ENCODE data around the gene PRSS57.

GRCh38 chr19:703651-704446, 8.6 kb upstream of the PRSS57 start:
- TF ChIP-seq CTCF (conservative IDR thresholded peaks at IDR 0.05 in 1 of 2, IDR thresholded peaks at IDR 0.05 in 1 of 2; ENCODE audit: low read depth in 1 of 2, low read length in 2 of 2) (no peak), EZH2 (IDR thresholded peaks at IDR 0.05; ENCODE audit: low read length, missing control alignments) (no peak)
